ENCODE data around the gene RPSA.

- TF ChIP-seq CTCF (IDR thresholded peaks at IDR 0.05) (no peak), POLR2A (IDR thresholded peaks at IDR 0.05) (no peak)
Measured at GRCh38 chr3:39384665-39385000, 21.9 kb upstream of the RPSA start.
